Neural cell (in vitro differentiated cells): ENCODE data around the gene USP34. TPM values are rescaled to one million over a fixed set of nuclear protein-coding genes. Genes with fewer than 3 reads are reported as not detected.

Experiments used
- H2AFZ ChIP-seq: fragments of 200-600, 300-800 bp; sonication (generic), shearing (Covaris generic); 2 replicates; pipeline ENCODE4 v1.6.0; 2014; ENCODE audit warnings: low read depth, mild to moderate bottlenecking, antibody characterized with exemption, low read length, moderate library complexity
- H3F3A ChIP-seq: fragments of 200-600 bp; shearing (Covaris generic); 2 replicates; pipeline ENCODE4 v1.6.1; 2016; ENCODE audit warnings: mild to moderate bottlenecking, moderate library complexity, mixed read lengths, antibody characterized with exemption, low read length; ENCODE audit not compliant: insufficient read depth, poor library complexity, severe bottlenecking
- H3K27ac ChIP-seq: fragments of 200-600, 300-800 bp; sonication (generic), shearing (Covaris generic); 2 replicates; pipeline ENCODE4 v1.5.1; 2014; ENCODE audit warnings: mild to moderate bottlenecking, low read length, moderate library complexity
- H3K27me3 ChIP-seq: fragments of 300-800, 200-600 bp; sonication (generic), shearing (Covaris generic); 2 replicates; pipeline ENCODE4 v1.6.0; 2014; ENCODE audit warnings: mild to moderate bottlenecking, low read depth, low read length, moderate library complexity; ENCODE audit not compliant: insufficient read depth
- H3K36me3 ChIP-seq: fragments of 300-800, 200-600 bp; sonication (generic), shearing (Covaris generic); 2 replicates; pipeline ENCODE4 v1.5.1; 2014; ENCODE audit warnings: mild to moderate bottlenecking, antibody characterized with exemption, low read length, moderate library complexity; ENCODE audit not compliant: insufficient read depth
- H3K4me2 ChIP-seq: fragments of 300-800, 200-600 bp; sonication (generic), shearing (Covaris generic); 2 replicates; pipeline ENCODE4 v1.6.0; 2014; ENCODE audit warnings: mild to moderate bottlenecking, low read length
- H3K4me3 ChIP-seq: fragments of 300-800, 200-600 bp; sonication (generic), shearing (Covaris generic); 2 replicates; pipeline ENCODE4 v1.5.1; 2014; ENCODE audit warnings: mild to moderate bottlenecking, low read length, moderate library complexity
- H3K79me2 ChIP-seq: fragments of 200-600 bp; shearing (Covaris generic); replicated peaks from 2 replicates; pipeline ENCODE4 v1.6.0; 2014; ENCODE audit warnings: mild to moderate bottlenecking, low read length, moderate library complexity; ENCODE audit not compliant: insufficient read depth
- H3K9ac ChIP-seq: fragments of 300-800, 200-600 bp; sonication (generic), shearing (Covaris generic); 2 replicates; pipeline ENCODE4 v1.6.1; 2016; ENCODE audit warnings: mild to moderate bottlenecking, low read length, mixed read lengths
- H3K9me2 ChIP-seq: fragments of 200-600 bp; shearing (Covaris generic); 2 replicates; pipeline ENCODE4 v1.6.1; 2016; ENCODE audit warnings: mild to moderate bottlenecking, low read length, mixed read lengths; ENCODE audit not compliant: insufficient read depth
- H3K9me3 ChIP-seq: fragments of 200-600, 300-800 bp; sonication (generic), shearing (Covaris generic); 2 replicates; pipeline ENCODE4 v1.6.1; 2016; ENCODE audit warnings: mild to moderate bottlenecking, mixed run types, low read length, moderate library complexity, mixed read lengths
- H4K20me1 ChIP-seq: fragments of 200-600 bp; shearing (Covaris generic); 2 replicates; pipeline ENCODE4 v1.6.1; 2016; ENCODE audit warnings: mild to moderate bottlenecking, mixed run types; ENCODE audit not compliant: insufficient read depth
- POLR2AphosphoS5 ChIP-seq: IDR thresholded peaks from 2 replicates; pipeline ENCODE4 v1.6.1; 2012
- RAD21 ChIP-seq: fragments of 450-650 bp; conservative IDR thresholded peaks from 2 replicates; pipeline ENCODE4 v1.6.1; 2014; ENCODE audit warnings: antibody characterized with exemption, mild to moderate bottlenecking, moderate library complexity
- REST ChIP-seq: IDR thresholded peaks from 2 replicates; pipeline ENCODE4 v1.6.1; 2012; ENCODE audit warnings: borderline replicate concordance
- SMC3 ChIP-seq: fragments of 450-650 bp; conservative IDR thresholded peaks from 2 replicates; pipeline ENCODE4 v1.6.1; 2014; ENCODE audit warnings: antibody characterized with exemption, mild to moderate bottlenecking, moderate library complexity; ENCODE audit not compliant: poor library complexity
- TAF1 ChIP-seq: IDR thresholded peaks from 2 replicates; pipeline ENCODE4 v1.6.1; 2012; ENCODE audit warnings: low read depth
- polyA plus RNA-seq: library from polyadenylated mRNA; depleted of rRNA; stranded (reverse); fragments of >200 nt; gene quantifications from 2 replicates; pipeline ENCODE4 v1.2.3, GENCODE V29; 2014

Gene USP34
- polyA plus RNA-seq, 1 donor from 2014 or later, result 87.9 TPM

GRCh38 chr2:61512768-61513398 lies 42.0 kb upstream of the USP34 start:
- Histone ChIP-seq H3K4me2 (no peak overlapping the region), H3K4me3 (no peak overlapping the region), H3K27ac (no peak overlapping the region), H3K36me3 (peaks cover 15% of the 10 kb centered on the region), H3K9me2 (no peaks in the 10 kb centered on the region), H3F3A (no peaks in the 10 kb centered on the region), H3K79me2 (peaks cover 69% of the 10 kb centered on the region), H3K27me3 (no peaks in the 10 kb centered on the region), H3K9ac (no peak overlapping the region), H2AFZ (no peak overlapping the region), H4K20me1 (peaks cover 19% of the 10 kb centered on the region), H3K9me3 (no peaks in the 10 kb centered on the region)
- TF ChIP-seq POLR2AphosphoS5 (no peak), RAD21 (no peak), SMC3 (no peak), TAF1 (no peak)

- Histone ChIP-seq H2AFZ (no peak overlapping the region), H3F3A (no peaks in the 10 kb centered on the region), H3K9ac (no peak overlapping the region), H3K79me2 (peaks cover 57% of the 10 kb centered on the region), H3K9me3 (no peaks in the 10 kb centered on the region), H3K27ac (no peak overlapping the region), H3K9me2 (no peaks in the 10 kb centered on the region), H3K4me3 (no peak overlapping the region), H4K20me1 (peaks cover 22% of the 10 kb centered on the region), H3K4me2 (no peak overlapping the region), H3K36me3 (peaks cover 7% of the 10 kb centered on the region), H3K27me3 (no peaks in the 10 kb centered on the region)
- no peak for TF ChIP-seq SMC3
These were observed 40.1 kb upstream of the USP34 start for GRCh38 chr2:61510674-61511671.

- no peak overlapping the region for H3K27ac ChIP-seq
- H3K4me3 ChIP-seq, result no peak overlapping the region
- no peak overlapping the region for H3K9ac ChIP-seq
- H2AFZ ChIP-seq, result no peak overlapping the region
- H3K9me3 ChIP-seq, result no peaks in the 10 kb centered on the region
- H3F3A ChIP-seq, result no peaks in the 10 kb centered on the region
- H3K4me2 ChIP-seq, result no peak overlapping the region
- no peaks in the 10 kb centered on the region for H3K27me3 ChIP-seq
- peaks cover 7% of the 10 kb centered on the region for H3K36me3 ChIP-seq
- H3K9me2 ChIP-seq, result no peaks in the 10 kb centered on the region
- peaks cover 46% of the 10 kb centered on the region for H3K79me2 ChIP-seq
- H4K20me1 ChIP-seq, result peaks cover 18% of the 10 kb centered on the region
- no peak for TF ChIP-seq REST
These were observed 34.1 kb upstream of the USP34 start for GRCh38 chr2:61504949-61505348.
